CD8-positive, alpha-beta memory T cell (primary cell): ENCODE results near the gene FER. TPM values are rescaled to one million over a fixed set of nuclear protein-coding genes. Genes with fewer than 3 reads are reported as not detected.
"Not testable (repeated sequence)": the region's sequence is repeated elsewhere in the genome, so short reads cannot be mapped to it uniquely, and the experiment has no call there.

ENCODE experiments used
- CTCF ChIA-PET: fragments of 350-600 bp; sonication (Branson Sonifier 250); formaldehyde crosslinking; loops from one replicate; lab custom pipeline; 2021; ENCODE audit warnings: antibody characterized with exemption; lab: Charles Lee
- POLR2A ChIA-PET: fragments of 350-600 bp; sonication (Branson Sonifier 250); formaldehyde crosslinking; loops from one replicate; lab custom pipeline; 2021; ENCODE audit warnings: antibody characterized with exemption; lab: Charles Lee
- DNase-seq, 5 donors: peaks; one replicate each; pipeline versions ENCODE4 v3.0.0 to v3.0.0-alpha.2; 2020 to 2022; ENCODE audit warnings: mixed read lengths in 1 of 5
- H3K27ac ChIP-seq: one replicate; pipeline ENCODE4 v1.7.0; 2013; ENCODE audit warnings: low read depth, mild to moderate bottlenecking, low read length, moderate library complexity
- H3K27me3 ChIP-seq: 2 replicates; pipeline ENCODE4 v1.7.0; 2013; ENCODE audit warnings: low read length, mild to moderate bottlenecking; ENCODE audit not compliant: insufficient read depth, poor library complexity, severe bottlenecking
- H3K36me3 ChIP-seq: 2 replicates; pipeline ENCODE4 v1.7.0; 2013; ENCODE audit warnings: mild to moderate bottlenecking, low read length, moderate library complexity; ENCODE audit not compliant: insufficient read depth
- H3K4me1 ChIP-seq: 2 replicates; pipeline ENCODE4 v1.7.0; 2013; ENCODE audit warnings: mild to moderate bottlenecking, low read length, moderate library complexity; ENCODE audit not compliant: insufficient read depth
- H3K4me3 ChIP-seq: 2 replicates; pipeline ENCODE4 v1.7.0; 2013; ENCODE audit warnings: mild to moderate bottlenecking, low read length
- H3K9me3 ChIP-seq: 2 replicates; pipeline ENCODE4 v1.7.0; 2013; ENCODE audit warnings: mild to moderate bottlenecking, low read length
- H3K27ac Mint-ChIP-seq, 8 donors: one replicate each; pipeline ENCODE4 v1.8.0; 2020 to 2021; ENCODE audit warnings: mixed read lengths in 8 of 8, mild to moderate bottlenecking in 6 of 8, inconsistent platforms in 3 of 8, moderate library complexity in 3 of 8
- H3K27me3 Mint-ChIP-seq, 2 donors: one replicate each; pipeline ENCODE4 v1.8.0; 2020 to 2021; ENCODE audit warnings: mixed read lengths in 2 of 2, mild to moderate bottlenecking in 1 of 2, moderate library complexity in 1 of 2
- H3K36me3 Mint-ChIP-seq, 3 donors: one replicate each; pipeline ENCODE4 v1.8.0; 2020 to 2021; ENCODE audit warnings: mixed read lengths in 3 of 3, inconsistent platforms in 1 of 3, mild to moderate bottlenecking in 1 of 3
- H3K4me1 Mint-ChIP-seq, 3 donors: one replicate each; pipeline ENCODE4 v1.8.0; 2020 to 2021; ENCODE audit warnings: mixed read lengths in 3 of 3, inconsistent platforms in 1 of 3, mild to moderate bottlenecking in 1 of 3
- H3K4me3 Mint-ChIP-seq, 7 donors: one replicate each; pipeline ENCODE4 v1.8.0; 2020 to 2021; ENCODE audit warnings: mixed read lengths in 7 of 7, mild to moderate bottlenecking in 6 of 7, moderate library complexity in 4 of 7, inconsistent platforms in 2 of 7
- H3K9me3 Mint-ChIP-seq, 5 donors: one replicate each; pipeline ENCODE4 v1.8.0; 2020 to 2022; ENCODE audit warnings: mixed read lengths in 5 of 5, mild to moderate bottlenecking in 3 of 5, moderate library complexity in 2 of 5, inconsistent platforms in 1 of 5
- polyA plus RNA-seq: library from polyadenylated mRNA; unstranded; fragments of 300-500 nt; fragmentation: Illumina TruSeq; gene quantifications from one replicate; pipeline ENCODE4 v1.2.3, GENCODE V29; 2021
- total RNA-seq, 2 experiments: library from RNA; stranded (reverse); gene quantifications; one replicate each; pipeline ENCODE4 v1.2.3, GENCODE V29; 2021

Gene FER
- total and polyA plus RNA-seq, 3 experiments from 2014 or later = 10.1 to 11.3 (median 10.6) TPM

GRCh38 chr5:108786806-108787483 is 39.2 kb downstream of the FER start:
- no peak overlapping the region for H3K4me3 Mint-ChIP-seq
- H3K27me3 ChIP-seq = no peaks in the 10 kb centered on the region
- ChIA-PET POLR2A (no interaction called here), CTCF (no interaction called here)
- no peak overlapping the region for H3K27ac ChIP-seq
- no peaks in the 10 kb centered on the region for H3K36me3 ChIP-seq
- no peak overlapping the region for H3K27ac Mint-ChIP-seq
- no peaks in the 10 kb centered on the region for H3K27me3 Mint-ChIP-seq
- peaks cover 4 to 13% (median 8%) of the 10 kb centered on the region in 3 donors for H3K4me1 Mint-ChIP-seq
- H3K4me3 ChIP-seq = no peak overlapping the region
- H3K9me3 ChIP-seq = no peaks in the 10 kb centered on the region
- H3K4me1 ChIP-seq = no peaks in the 10 kb centered on the region
- DNase-seq = no peak
- H3K9me3 Mint-ChIP-seq = peaks cover 0 to 5% (median 0%) of the 10 kb centered on the region in 5 donors
- peaks cover 7 to 25% (median 18%) of the 10 kb centered on the region in 3 donors for H3K36me3 Mint-ChIP-seq

DNA sequence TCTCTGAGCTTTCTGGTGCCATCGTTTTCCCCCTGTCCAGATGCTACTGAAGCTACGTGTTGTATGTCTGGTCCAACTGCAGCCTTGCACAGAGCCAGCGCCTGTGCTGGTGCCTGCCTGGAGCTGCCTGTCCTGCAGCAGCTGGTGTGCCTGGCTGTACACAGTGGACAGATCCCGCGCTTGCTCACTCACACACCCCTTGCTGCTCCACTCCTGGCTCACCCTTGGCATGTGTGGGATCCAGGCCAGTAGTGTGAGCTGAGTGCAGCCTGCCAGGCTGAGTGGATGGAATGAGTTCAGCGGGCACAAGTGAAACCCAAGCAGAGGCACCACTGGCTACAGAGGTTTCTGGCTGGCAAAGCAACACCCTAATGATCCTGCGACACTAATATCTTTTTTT is 40.4 kb downstream of the FER start:
- H3K27me3 Mint-ChIP-seq = no peaks in the 10 kb centered on the region
- no peak for DNase-seq
- peaks cover 0 to 3% (median 0%) of the 10 kb centered on the region in 5 donors for H3K9me3 Mint-ChIP-seq
- no peaks in the 10 kb centered on the region for H3K27me3 ChIP-seq
- CTCF ChIA-PET = no interaction called here
- no peaks in the 10 kb centered on the region for H3K9me3 ChIP-seq
- H3K4me3 ChIP-seq = no peak overlapping the region
- no peaks in the 10 kb centered on the region for H3K4me1 ChIP-seq
- POLR2A ChIA-PET = no interaction called here
- no peak overlapping the region for H3K27ac ChIP-seq
- H3K36me3 ChIP-seq = no peaks in the 10 kb centered on the region
- H3K4me3 Mint-ChIP-seq = no peak overlapping the region
- peaks cover 0 to 8% (median 6%) of the 10 kb centered on the region in 3 donors for H3K4me1 Mint-ChIP-seq
- peaks cover 5 to 25% (median 15%) of the 10 kb centered on the region in 3 donors for H3K36me3 Mint-ChIP-seq
- no peak overlapping the region for H3K27ac Mint-ChIP-seq

GRCh38 chr5:108793207-108793606 is 45.5 kb downstream of the FER start:
- CTCF ChIA-PET = no interaction called here
- DNase-seq = no peak
- H3K27me3 Mint-ChIP-seq = no peaks in the 10 kb centered on the region
- Histone ChIP-seq H3K9me3 (no peaks in the 10 kb centered on the region), H3K27ac (no peak overlapping the region), H3K27me3 (no peaks in the 10 kb centered on the region), H3K36me3 (no peaks in the 10 kb centered on the region), H3K4me3 (no peak overlapping the region), H3K4me1 (no peaks in the 10 kb centered on the region)
- POLR2A ChIA-PET = no interaction called here
- no peak overlapping the region for H3K27ac Mint-ChIP-seq
- H3K4me1 Mint-ChIP-seq = peaks cover 0 to 8% (median 6%) of the 10 kb centered on the region in 3 donors
- peaks cover 3 to 23% (median 4%) of the 10 kb centered on the region in 3 donors for H3K36me3 Mint-ChIP-seq
- peak overlapping the region in 1 of 7 donors; percentile 32 for H3K4me3 Mint-ChIP-seq
- peaks cover 2 to 4% (median 3%) of the 10 kb centered on the region in 5 donors for H3K9me3 Mint-ChIP-seq

DNA sequence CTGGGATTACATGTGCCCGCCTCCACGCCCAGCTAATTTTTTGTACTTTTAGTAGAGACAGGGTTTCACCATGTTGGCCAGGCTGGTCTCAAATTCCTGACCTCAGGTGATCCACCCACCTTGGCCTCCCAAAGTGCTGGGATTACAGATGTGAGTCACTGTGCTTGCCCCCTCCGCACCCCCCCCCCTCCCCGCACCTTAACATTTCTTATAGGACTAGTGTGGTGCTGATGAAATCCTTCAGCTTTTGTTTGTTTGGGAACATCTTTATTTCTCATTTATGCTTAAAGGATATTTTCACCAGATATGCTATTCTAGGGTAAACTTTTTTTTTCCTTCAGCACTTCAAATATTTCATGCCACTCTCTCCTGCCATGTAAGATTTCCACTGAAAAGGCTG is 46.7 kb downstream of the FER start:
- H3K9me3 Mint-ChIP-seq, H3K27me3 Mint-ChIP-seq, H3K27ac ChIP-seq, H3K9me3 ChIP-seq, H3K4me3 ChIP-seq, DNase-seq, H3K36me3 ChIP-seq, CTCF ChIA-PET, H3K4me3 Mint-ChIP-seq, POLR2A ChIA-PET, H3K4me1 ChIP-seq, H3K4me1 Mint-ChIP-seq, H3K27ac Mint-ChIP-seq, H3K27me3 ChIP-seq: not testable (repeated sequence)
- peaks cover 2 to 31% (median 7%) of the 10 kb centered on the region in 3 donors for H3K36me3 Mint-ChIP-seq

GRCh38 chr5:108797396-108797795 is 49.7 kb downstream of the FER start:
- CTCF ChIA-PET = no interaction called here
- no peaks in the 10 kb centered on the region for H3K36me3 ChIP-seq
- POLR2A ChIA-PET = no interaction called here

GRCh38 chr5:108797986-108798385 is 50.3 kb downstream of the FER start:
- Mint-ChIP-seq H3K27me3 (no peaks in the 10 kb centered on the region), H3K36me3 (peaks cover 7 to 55% (median 22%) of the 10 kb centered on the region in 3 donors), H3K4me3 (no peak overlapping the region), H3K9me3 (peaks cover 4 to 10% (median 4%) of the 10 kb centered on the region in 5 donors), H3K27ac (no peak overlapping the region), H3K4me1 (no peaks in the 10 kb centered on the region)
- DNase-seq = no peak
- no peak overlapping the region for H3K27ac ChIP-seq
- ChIA-PET CTCF (no interaction called here), POLR2A (no interaction called here)
- H3K27me3 ChIP-seq = no peaks in the 10 kb centered on the region
- no peaks in the 10 kb centered on the region for H3K4me1 ChIP-seq
- H3K36me3 ChIP-seq = no peaks in the 10 kb centered on the region
- no peak overlapping the region for H3K4me3 ChIP-seq
- H3K9me3 ChIP-seq = no peaks in the 10 kb centered on the region

More at GRCh38 chr5:108797396-108797795, 49.7 kb downstream of the FER start:
- H3K27me3 Mint-ChIP-seq = no peaks in the 10 kb centered on the region
- H3K4me3 Mint-ChIP-seq = no peak overlapping the region
- H3K27ac ChIP-seq = no peak overlapping the region
- no peaks in the 10 kb centered on the region for H3K27me3 ChIP-seq
- H3K36me3 Mint-ChIP-seq = peaks cover 7 to 49% (median 19%) of the 10 kb centered on the region in 3 donors
- H3K4me3 ChIP-seq = no peak overlapping the region
- H3K4me1 ChIP-seq = no peaks in the 10 kb centered on the region
- no peaks in the 10 kb centered on the region for H3K4me1 Mint-ChIP-seq
- H3K9me3 Mint-ChIP-seq = peaks cover 3 to 5% (median 4%) of the 10 kb centered on the region in 5 donors
- H3K27ac Mint-ChIP-seq = no peak overlapping the region
- no peaks in the 10 kb centered on the region for H3K9me3 ChIP-seq
- DNase-seq = no peak

GRCh38 chr5:108798513-108799265 is 51.0 kb downstream of the FER start:
- no peak overlapping the region for H3K4me3 ChIP-seq
- DNase-seq = no peak
- Mint-ChIP-seq H3K4me1 (no peaks in the 10 kb centered on the region), H3K9me3 (peaks cover 3 to 17% (median 7%) of the 10 kb centered on the region in 5 donors), H3K27ac (no peak overlapping the region), H3K36me3 (peaks cover 9 to 55% (median 27%) of the 10 kb centered on the region in 3 donors), H3K27me3 (no peaks in the 10 kb centered on the region), H3K4me3 (no peak overlapping the region)
- no peaks in the 10 kb centered on the region for H3K27me3 ChIP-seq
- no peaks in the 10 kb centered on the region for H3K4me1 ChIP-seq
- no peaks in the 10 kb centered on the region for H3K9me3 ChIP-seq
- no peak overlapping the region for H3K27ac ChIP-seq
- H3K36me3 ChIP-seq = no peaks in the 10 kb centered on the region
- ChIA-PET CTCF (no interaction called here), POLR2A (no interaction called here)

GRCh38 chr5:108801301-108801700 is 53.6 kb downstream of the FER start:
- H3K4me1 ChIP-seq = no peaks in the 10 kb centered on the region
- Mint-ChIP-seq H3K27me3 (no peaks in the 10 kb centered on the region), H3K4me1 (no peaks in the 10 kb centered on the region), H3K4me3 (no peak overlapping the region), H3K36me3 (peaks cover 12 to 59% (median 38%) of the 10 kb centered on the region in 3 donors), H3K9me3 (peaks cover 12 to 32% (median 21%) of the 10 kb centered on the region in 5 donors), H3K27ac (no peak overlapping the region)
- no peak overlapping the region for H3K27ac ChIP-seq
- no peak for DNase-seq
- no peaks in the 10 kb centered on the region for H3K36me3 ChIP-seq
- H3K4me3 ChIP-seq = no peak overlapping the region
- H3K9me3 ChIP-seq = no peaks in the 10 kb centered on the region
- no peaks in the 10 kb centered on the region for H3K27me3 ChIP-seq
- POLR2A ChIA-PET = no interaction called here
- CTCF ChIA-PET = interaction anchor here (1.0 kb wide), 1 partner anchor 19 kb away, joined by 3 read pairs; no protein-coding TSS in a partner anchor
